Measurements from ENCODE around the gene TMEM132E.

DNA sequence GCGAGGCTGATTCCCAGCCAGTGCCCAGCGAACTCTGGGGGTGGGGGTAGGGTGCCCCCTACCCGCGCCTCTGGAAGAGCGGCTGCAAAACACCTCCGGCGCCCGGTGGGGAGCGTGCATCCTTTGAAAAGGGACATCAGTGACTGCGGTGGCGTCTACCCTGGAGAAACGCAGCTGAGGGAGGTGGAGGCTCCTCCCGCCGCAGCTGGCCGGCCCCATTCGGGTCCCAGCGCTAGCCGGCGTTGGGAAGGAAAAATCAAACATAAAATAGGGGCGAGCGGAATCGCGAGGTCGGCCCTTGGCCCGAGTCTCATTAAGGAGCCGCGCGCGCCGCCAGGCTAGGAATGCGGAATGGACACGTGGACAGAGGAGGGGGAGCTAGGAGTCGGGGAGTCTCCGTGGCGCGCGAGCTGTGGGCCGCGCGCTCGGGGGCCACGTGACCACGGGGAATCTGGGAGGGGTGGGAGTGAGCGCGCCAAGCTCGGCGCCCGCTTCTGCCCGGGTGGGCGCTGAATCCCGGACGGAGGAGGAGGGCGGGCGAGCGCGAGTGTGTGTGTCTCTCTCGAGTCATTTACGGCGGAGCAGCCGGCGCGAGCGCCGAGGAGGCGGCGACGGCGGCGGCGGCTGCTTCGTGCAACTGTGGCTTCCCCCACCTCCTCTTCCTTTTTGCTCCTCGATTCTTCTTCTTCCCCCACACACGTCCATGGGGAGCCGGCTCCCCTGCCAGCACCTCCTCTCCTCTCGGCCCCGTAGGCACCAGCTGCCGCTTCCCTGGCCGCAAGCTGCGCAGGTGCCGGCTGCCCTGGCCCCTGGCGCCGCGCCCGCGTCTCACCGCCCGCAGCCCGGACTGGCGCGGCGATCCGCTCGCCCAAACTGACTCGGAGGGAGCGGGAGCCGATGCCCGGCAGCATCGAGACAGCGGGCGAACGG is at the start of gene TMEM132E:
- TF ChIP-seq POLR2A (IDR thresholded peaks at IDR 0.05; ENCODE audit: low read depth, low read length) (no peak), CTCF (conservative IDR thresholded peaks at IDR 0.05; ENCODE audit: low read depth, low read length) (no peak), SMC3 (IDR thresholded peaks at IDR 0.05; ENCODE audit: low read depth, low read length) (no peak), CEBPB (IDR thresholded peaks at IDR 0.05; ENCODE audit: low read depth, low read length) (no peak)
- TF ChIP-seq, protein P1, sequence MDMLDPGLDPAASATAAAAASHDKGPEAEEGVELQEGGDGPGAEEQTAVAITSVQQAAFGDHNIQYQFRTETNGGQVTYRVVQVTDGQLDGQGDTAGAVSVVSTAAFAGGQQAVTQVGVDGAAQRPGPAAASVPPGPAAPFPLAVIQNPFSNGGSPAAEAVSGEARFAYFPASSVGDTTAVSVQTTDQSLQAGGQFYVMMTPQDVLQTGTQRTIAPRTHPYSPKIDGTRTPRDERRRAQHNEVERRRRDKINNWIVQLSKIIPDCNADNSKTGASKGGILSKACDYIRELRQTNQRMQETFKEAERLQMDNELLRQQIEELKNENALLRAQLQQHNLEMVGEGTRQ (IDR thresholded peaks at IDR 0.05; ENCODE audit: low read depth, low read length) = peak; percentile 77

Measured in IMR-90 (cell line).